ENCODE measurements around the gene KAZALD1. TPM values are rescaled to one million over a fixed set of nuclear protein-coding genes. Genes with fewer than 3 reads are reported as not detected.
A peak's percentile ranks its signal among the peaks of the same experiment; 100 is the strongest.

KAZALD1 gene
- total RNA-seq, 1 experiment from 2014 or later: 24.9 TPM

GRCh38 chr10:101047961-101048892 is 13.6 kb upstream of the KAZALD1 start:
- CTCF ChIA-PET: no interaction called here
- peaks cover 3% of the 10 kb centered on the region; the same call in 1 of the 2 replicates for H3K79me2 ChIP-seq (ENCODE audit: low read length)
- no peak overlapping the region for H3K4me2 ChIP-seq (ENCODE audit: low read length)
- H3K27me3 ChIP-seq (ENCODE audit: low read length): no peaks in the 10 kb centered on the region
- no peak overlapping the region for H3K27ac ChIP-seq (ENCODE audit: low read length)
- H2AFZ ChIP-seq (ENCODE audit: low read length): no peak overlapping the region
- H3K9me3 ChIP-seq (ENCODE audit: low read length): no peaks in the 10 kb centered on the region
- H4K20me1 ChIP-seq (ENCODE audit: low read length): no peaks in the 10 kb centered on the region
- no peak for ATAC-seq
- no peaks in the 10 kb centered on the region for H3K9me2 ChIP-seq (replicated peaks; ENCODE audit: low read length)
- no TSS peak for BruUV-seq (replicated peaks)
- intact Hi-C loops (cut with micrococcal nuclease): no loop called here
- no peak overlapping the region for H3K9ac ChIP-seq (ENCODE audit: low read length)
- no peak overlapping the region for H3K4me3 ChIP-seq (ENCODE audit: low read length)
- no peak for DNase-seq
- no peaks in the 10 kb centered on the region for H3K36me3 ChIP-seq (ENCODE audit: low read depth, low read length)
- TF ChIP-seq EZH2phosphoT487 (IDR thresholded peaks at IDR 0.05; ENCODE audit: borderline replicate concordance, low read length): no peak
- no peak for TF ChIP-seq EZH2 (IDR thresholded peaks at IDR 0.05; ENCODE audit: low read length, unreplicated experiment)
- no peak for TF ChIP-seq CTCF (conservative IDR thresholded peaks at IDR 0.05; ENCODE audit: low read depth, low read length)
- peaks cover 24% of the 10 kb centered on the region for H3K4me1 ChIP-seq (ENCODE audit: insufficient read depth, low read length)
- H3F3A ChIP-seq (ENCODE audit: low read length, unreplicated experiment): no peaks in the 10 kb centered on the region
- POLR2A ChIA-PET (ENCODE audit: unreplicated experiment): no interaction called here

- Histone ChIP-seq H3K9ac (ENCODE audit: low read length) (no peak overlapping the region), H3K36me3 (ENCODE audit: low read depth, low read length) (no peaks in the 10 kb centered on the region), H3F3A (ENCODE audit: low read length, unreplicated experiment) (no peaks in the 10 kb centered on the region), H2AFZ (ENCODE audit: low read length) (peak overlapping the region; percentile 78), H3K9me3 (ENCODE audit: low read length) (no peaks in the 10 kb centered on the region), H3K4me3 (ENCODE audit: low read length) (peak overlapping the region; percentile 49; the same call in 1 of the 2 replicates), H3K4me1 (ENCODE audit: insufficient read depth, low read length) (peaks cover 17% of the 10 kb centered on the region), H3K27me3 (ENCODE audit: low read length) (no peaks in the 10 kb centered on the region), H3K27ac (ENCODE audit: low read length) (no peak overlapping the region), H3K79me2 (ENCODE audit: low read length) (peaks cover 16% of the 10 kb centered on the region), H4K20me1 (ENCODE audit: low read length) (no peaks in the 10 kb centered on the region), H3K9me2 (replicated peaks; ENCODE audit: low read length) (no peaks in the 10 kb centered on the region), H3K4me2 (ENCODE audit: low read length) (peak overlapping the region; percentile 81)
- ChIA-PET CTCF (interaction anchor here (0.6 to 1.1 kb wide), 9 partner anchors 9 to 1043 kb away, joined by 3 to 6 read pairs (median 5); partner anchors contain the start of gene KAZALD1), POLR2A (ENCODE audit: unreplicated experiment) (interaction anchor here (0.6 kb wide), 1 partner anchor 347 kb away, joined by 3 read pairs; no protein-coding TSS in a partner anchor)
- intact Hi-C loops (cut with micrococcal nuclease): no loop called here
- peak; percentile 66 for DNase-seq
- ATAC-seq: peak; percentile 57
- TF ChIP-seq EZH2phosphoT487 (IDR thresholded peaks at IDR 0.05; ENCODE audit: borderline replicate concordance, low read length) (no peak), EZH2 (IDR thresholded peaks at IDR 0.05; ENCODE audit: low read length, unreplicated experiment) (no peak), CTCF (conservative IDR thresholded peaks at IDR 0.05; ENCODE audit: low read depth, low read length) (peak; percentile 82)
- BruUV-seq (replicated peaks): TSS peak; percentile 39
Measured at GRCh38 chr10:101050208-101051069, 11.3 kb upstream of the KAZALD1 start.
